GM23248 (cell line): ENCODE data around the gene GTF2F2. TPM values are rescaled to one million over a fixed set of nuclear protein-coding genes. Genes with fewer than 3 reads are reported as not detected.

ENCODE experiments used
- DNase-seq: peaks from one replicate; pipeline ENCODE4 v3.0.0-alpha.2; 2015
- H2AFZ ChIP-seq: fragments of 200-600 bp; sonication (generic); 2 replicates; pipeline ENCODE4 v1.6.1; 2016; ENCODE audit warnings: antibody characterized with exemption
- H3F3A ChIP-seq: fragments of 200-600 bp; sonication (generic); 2 replicates; pipeline ENCODE4 v1.6.1; 2016; ENCODE audit warnings: mild to moderate bottlenecking, antibody characterized with exemption, mixed run types; ENCODE audit not compliant: insufficient read depth
- H3K27ac ChIP-seq: fragments of 200-600 bp; sonication (generic); 2 replicates; pipeline ENCODE4 v1.5.1; 2016; ENCODE audit warnings: mild to moderate bottlenecking
- H3K27me3 ChIP-seq: fragments of 200-600 bp; sonication (generic); replicated peaks from 2 replicates; pipeline ENCODE4 v1.6.1; 2016; ENCODE audit warnings: mild to moderate bottlenecking; ENCODE audit not compliant: insufficient read depth
- H3K36me3 ChIP-seq: fragments of 200-600 bp; sonication (generic); 2 replicates; pipeline ENCODE4 v1.6.1; 2016; ENCODE audit warnings: low read depth, mild to moderate bottlenecking
- H3K4me1 ChIP-seq: fragments of 200-600 bp; sonication (generic); 2 replicates; pipeline ENCODE4 v1.6.1; 2016; ENCODE audit warnings: mild to moderate bottlenecking; ENCODE audit not compliant: insufficient read depth
- H3K4me2 ChIP-seq: fragments of 200-600 bp; sonication (generic); one replicate; pipeline ENCODE4 v1.6.1; 2016; ENCODE audit warnings: mild to moderate bottlenecking; ENCODE audit not compliant: unreplicated experiment
- H3K4me3 ChIP-seq: fragments of 200-600 bp; sonication (generic); 2 replicates; pipeline ENCODE4 v1.5.1; 2016; ENCODE audit warnings: mild to moderate bottlenecking
- H3K79me2 ChIP-seq: fragments of 200-600 bp; sonication (generic); 2 replicates; pipeline ENCODE4 v1.6.1; 2016; ENCODE audit warnings: mild to moderate bottlenecking; ENCODE audit not compliant: insufficient read depth
- H3K9ac ChIP-seq: fragments of 200-600 bp; sonication (generic); 2 replicates; pipeline ENCODE4 v1.6.1; 2016; ENCODE audit warnings: mild to moderate bottlenecking
- H3K9me2 ChIP-seq: fragments of 200-600 bp; sonication (generic); 2 replicates; pipeline ENCODE4 v1.6.1; 2016; ENCODE audit warnings: mixed run types, mild to moderate bottlenecking, moderate library complexity; ENCODE audit not compliant: insufficient read depth
- H3K9me3 ChIP-seq: fragments of 200-600 bp; sonication (generic); one replicate; pipeline ENCODE4 v1.6.1; 2017; ENCODE audit warnings: low read depth
- H4K20me1 ChIP-seq: fragments of 200-600 bp; sonication (generic); 2 replicates; pipeline ENCODE4 v1.6.0; 2016; ENCODE audit not compliant: insufficient read depth
- EZH2 ChIP-seq: fragments of 200-600 bp; sonication (generic); IDR thresholded peaks from 2 replicates; pipeline ENCODE4 v1.6.1; 2018; ENCODE audit warnings: antibody characterized with exemption, mild to moderate bottlenecking; ENCODE audit not compliant: insufficient read depth, poor library complexity, severe bottlenecking
- EZH2phosphoT487 ChIP-seq: fragments of 200-600 bp; sonication (generic); IDR thresholded peaks from 2 replicates; pipeline ENCODE4 v1.6.1; 2018; ENCODE audit warnings: antibody characterized with exemption, moderate library complexity, mild to moderate bottlenecking, low read depth; ENCODE audit not compliant: insufficient read depth
- WGBS, 2 experiments: methylation state at CpG; one replicate each; pipeline ENCODE4 v1.1.6; 2015 to 2017; ENCODE audit warnings: low lambda C conversion rate in 2 of 2, low coverage in 1 of 2; ENCODE audit errors: missing lambda C conversion rate in 2 of 2; 5-methylcytosine and 5-hydroxymethylcytosine counted together
- in situ Hi-C: fragments of 300-500 bp; cut with MboI; formaldehyde crosslinking; loops from 2 replicates; pipeline ENCODE4 v1.15.0; 2020
- polyA plus RNA-seq: library from polyadenylated mRNA; unstranded; fragments of >200 nt; fragmentation: Nextera tagmentation; extraction: Ambion mirVana; gene quantifications from 2 replicates; pipeline ENCODE4 v1.2.1, GENCODE V29; 2016
- total RNA-seq: library from RNA; depleted of rRNA; stranded (reverse); fragments of >200 nt; shearing (Covaris generic); gene quantifications from 2 replicates; pipeline ENCODE4 v1.2.3, GENCODE V29; 2014

Gene GTF2F2
- total and polyA plus RNA-seq, 2 experiments from 2014 or later, result 23.7 to 27.6 TPM

DNA sequence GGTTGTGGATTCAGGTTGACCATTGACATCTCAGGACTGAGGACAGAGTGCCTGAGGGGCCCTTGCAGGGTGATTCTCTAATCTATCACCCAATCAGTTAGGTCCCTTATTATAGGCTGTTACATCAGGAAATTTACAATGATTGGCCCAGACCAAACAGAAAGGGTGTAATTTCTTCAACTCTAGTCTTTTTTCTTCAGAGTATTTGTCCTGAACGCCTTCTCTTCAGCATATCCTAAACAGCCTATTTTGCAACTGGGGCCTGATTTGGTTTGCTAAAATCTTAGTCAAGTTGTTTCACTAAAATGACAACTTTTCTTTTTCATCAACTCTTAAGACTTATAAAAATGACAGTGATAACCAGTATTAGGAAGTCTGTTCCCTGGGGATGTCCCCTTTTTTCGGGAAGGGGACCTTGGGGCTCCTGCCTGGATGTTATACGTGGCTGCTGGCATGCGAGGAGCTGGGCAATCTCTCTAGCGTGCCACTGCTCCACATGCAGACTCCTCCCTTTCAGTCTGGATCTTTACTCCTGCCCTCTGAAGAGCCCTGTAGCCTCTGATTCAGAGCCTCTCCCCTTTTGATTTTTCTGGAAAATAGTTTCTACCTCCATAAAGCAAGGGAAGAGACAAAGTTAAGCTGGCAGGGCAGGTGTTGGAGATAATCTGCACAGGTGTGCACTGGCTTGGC lies 19.6 kb upstream of the GTF2F2 start:
- 88 to 90% methylated on average over 5 of the region's 5 CpGs for WGBS, 2 experiments
- H3K9me2 ChIP-seq, result no peaks in the 10 kb centered on the region
- TF ChIP-seq EZH2phosphoT487 (no peak), EZH2 (no peak)

DNA sequence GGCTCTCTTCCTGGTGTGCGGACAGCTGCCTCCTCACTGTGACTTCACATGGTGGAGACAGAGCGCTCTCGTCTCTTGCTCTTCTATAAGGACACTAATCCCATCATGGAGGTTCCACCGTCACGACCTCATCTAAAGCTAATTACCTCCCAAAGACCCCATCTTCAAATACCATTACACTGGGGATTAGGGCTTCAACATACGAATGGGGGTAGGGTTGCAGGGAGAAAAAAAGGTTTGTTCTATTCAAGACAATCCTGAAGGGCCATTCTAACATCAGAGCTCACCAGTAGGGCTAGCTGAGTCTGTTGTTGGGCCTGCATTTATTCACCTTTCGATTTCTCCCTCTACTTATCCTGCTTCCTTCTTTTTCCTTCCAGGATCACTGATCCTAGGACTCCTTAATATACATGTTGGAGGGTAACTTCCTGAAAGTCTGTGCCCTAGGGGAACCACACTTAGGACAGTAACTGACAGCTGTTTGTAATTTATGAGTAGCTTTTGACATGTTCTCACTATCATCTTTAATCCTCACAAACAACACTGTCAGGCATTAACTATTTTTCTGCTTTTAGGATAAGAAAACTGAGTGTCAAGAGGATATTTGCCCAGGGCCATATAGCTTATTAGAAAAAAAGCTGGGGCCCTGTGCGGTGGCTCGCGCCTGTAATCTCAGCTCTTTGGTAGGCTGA lies 18.8 kb upstream of the GTF2F2 start:
- in situ Hi-C loops, result no loop called here

More for the DNA sequence above, 19.6 kb upstream of the GTF2F2 start:
- H3F3A ChIP-seq, result no peaks in the 10 kb centered on the region
- DNase-seq, result no peak
- no peak overlapping the region for H3K4me3 ChIP-seq
- no peaks in the 10 kb centered on the region for H3K79me2 ChIP-seq
- no peaks in the 10 kb centered on the region for H3K36me3 ChIP-seq
- H3K9me3 ChIP-seq, result no peaks in the 10 kb centered on the region
- H3K9ac ChIP-seq, result no peak overlapping the region
- no peak overlapping the region for H3K4me2 ChIP-seq
- H3K27ac ChIP-seq, result no peak overlapping the region
- no peak overlapping the region for H2AFZ ChIP-seq
- H3K27me3 ChIP-seq, result no peaks in the 10 kb centered on the region
- no peaks in the 10 kb centered on the region for H3K4me1 ChIP-seq
- no peaks in the 10 kb centered on the region for H4K20me1 ChIP-seq
- in situ Hi-C loops, result no loop called here

DNA sequence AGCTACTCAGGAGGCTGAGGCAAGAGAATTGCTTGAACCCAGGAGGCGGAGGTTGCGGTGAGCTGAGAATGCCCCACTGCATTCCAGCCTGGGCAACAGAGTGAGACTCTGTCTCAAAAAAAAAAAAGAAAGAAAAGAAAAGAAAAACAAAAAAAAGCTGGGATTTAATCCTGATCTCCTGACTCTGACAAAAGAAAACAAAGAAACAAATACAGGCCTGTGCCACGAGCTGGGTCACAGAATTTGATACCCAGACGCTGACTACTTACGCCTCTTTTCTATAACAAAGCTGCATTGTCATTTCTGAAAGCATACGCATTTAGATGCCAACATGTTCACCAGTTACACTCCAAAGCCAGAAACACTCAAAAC lies 18.2 kb upstream of the GTF2F2 start:
- Histone ChIP-seq H3K4me1 (no peaks in the 10 kb centered on the region), H3K27ac (no peak overlapping the region), H3K9me3 (no peaks in the 10 kb centered on the region), H3K27me3 (no peaks in the 10 kb centered on the region), H3K36me3 (no peaks in the 10 kb centered on the region), H4K20me1 (no peaks in the 10 kb centered on the region), H3K9ac (no peak overlapping the region), H3K4me3 (no peak overlapping the region), H3K4me2 (no peak overlapping the region), H2AFZ (no peak overlapping the region), H3F3A (no peaks in the 10 kb centered on the region), H3K79me2 (no peaks in the 10 kb centered on the region), H3K9me2 (no peaks in the 10 kb centered on the region)
- in situ Hi-C loops, result no loop called here
- no peak for DNase-seq
- TF ChIP-seq EZH2 (no peak), EZH2phosphoT487 (no peak)
- WGBS, 2 experiments, result 94% methylated on average over 6 of the region's 6 CpGs

More for the DNA sequence above, 18.8 kb upstream of the GTF2F2 start:
- Histone ChIP-seq H3K4me3 (no peak overlapping the region), H3K36me3 (no peaks in the 10 kb centered on the region), H2AFZ (no peak overlapping the region), H3K9me2 (no peaks in the 10 kb centered on the region), H3K4me2 (no peak overlapping the region), H3K79me2 (no peaks in the 10 kb centered on the region), H4K20me1 (no peaks in the 10 kb centered on the region), H3K27ac (no peak overlapping the region), H3F3A (no peaks in the 10 kb centered on the region), H3K27me3 (no peaks in the 10 kb centered on the region), H3K9me3 (no peaks in the 10 kb centered on the region), H3K4me1 (no peaks in the 10 kb centered on the region), H3K9ac (no peak overlapping the region)
- no peak for DNase-seq
- 92 to 93% methylated on average over 10 of the region's 10 CpGs for WGBS, 2 experiments
- TF ChIP-seq EZH2 (no peak), EZH2phosphoT487 (no peak)

DNA sequence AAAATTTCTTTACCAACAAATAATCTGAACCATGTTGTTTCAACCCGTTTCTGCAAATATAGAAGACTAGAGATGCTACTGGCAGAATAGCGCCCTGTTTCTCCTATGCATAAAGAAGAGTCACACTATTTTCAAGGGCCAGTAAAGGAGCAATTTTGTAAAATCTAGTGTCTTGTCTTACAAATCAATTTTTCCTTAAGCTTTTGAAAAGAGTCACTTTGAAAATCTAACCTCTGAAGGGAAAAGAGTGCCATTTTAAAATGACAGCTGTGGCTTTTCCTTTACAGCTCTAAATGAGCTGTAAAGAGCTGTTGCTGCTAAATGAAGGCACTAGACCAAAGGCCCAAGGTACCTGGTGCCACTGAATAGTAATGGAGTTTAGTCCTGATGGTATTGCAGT lies 16.9 kb upstream of the GTF2F2 start:
- Histone ChIP-seq H3K36me3 (no peaks in the 10 kb centered on the region), H3F3A (no peaks in the 10 kb centered on the region), H3K79me2 (no peaks in the 10 kb centered on the region), H3K9me2 (no peaks in the 10 kb centered on the region), H4K20me1 (no peaks in the 10 kb centered on the region), H2AFZ (no peak overlapping the region), H3K4me1 (no peaks in the 10 kb centered on the region), H3K9me3 (no peaks in the 10 kb centered on the region), H3K9ac (no peak overlapping the region), H3K27ac (no peak overlapping the region), H3K4me2 (no peak overlapping the region), H3K4me3 (no peak overlapping the region), H3K27me3 (no peaks in the 10 kb centered on the region)
- no peak for DNase-seq
- TF ChIP-seq EZH2 (no peak), EZH2phosphoT487 (no peak)
- in situ Hi-C loops, result no loop called here
- 72 to 76% methylated on average over 2 of the region's 2 CpGs for WGBS, 2 experiments
